HG03354 (cell line): ENCODE results near the gene DCHS2.
A peak's percentile ranks its signal among the peaks of the same experiment; 100 is the strongest.

Experiments used
- ATAC-seq: cut with Tn5 transposase; IDR thresholded peaks from one replicate; pipeline ENCODE4 v1.9.1; 2021; ENCODE audit warnings: mild to moderate bottlenecking; ENCODE audit not compliant: unreplicated experiment, poor library complexity, severe bottlenecking

DCHS2 gene, protein sequence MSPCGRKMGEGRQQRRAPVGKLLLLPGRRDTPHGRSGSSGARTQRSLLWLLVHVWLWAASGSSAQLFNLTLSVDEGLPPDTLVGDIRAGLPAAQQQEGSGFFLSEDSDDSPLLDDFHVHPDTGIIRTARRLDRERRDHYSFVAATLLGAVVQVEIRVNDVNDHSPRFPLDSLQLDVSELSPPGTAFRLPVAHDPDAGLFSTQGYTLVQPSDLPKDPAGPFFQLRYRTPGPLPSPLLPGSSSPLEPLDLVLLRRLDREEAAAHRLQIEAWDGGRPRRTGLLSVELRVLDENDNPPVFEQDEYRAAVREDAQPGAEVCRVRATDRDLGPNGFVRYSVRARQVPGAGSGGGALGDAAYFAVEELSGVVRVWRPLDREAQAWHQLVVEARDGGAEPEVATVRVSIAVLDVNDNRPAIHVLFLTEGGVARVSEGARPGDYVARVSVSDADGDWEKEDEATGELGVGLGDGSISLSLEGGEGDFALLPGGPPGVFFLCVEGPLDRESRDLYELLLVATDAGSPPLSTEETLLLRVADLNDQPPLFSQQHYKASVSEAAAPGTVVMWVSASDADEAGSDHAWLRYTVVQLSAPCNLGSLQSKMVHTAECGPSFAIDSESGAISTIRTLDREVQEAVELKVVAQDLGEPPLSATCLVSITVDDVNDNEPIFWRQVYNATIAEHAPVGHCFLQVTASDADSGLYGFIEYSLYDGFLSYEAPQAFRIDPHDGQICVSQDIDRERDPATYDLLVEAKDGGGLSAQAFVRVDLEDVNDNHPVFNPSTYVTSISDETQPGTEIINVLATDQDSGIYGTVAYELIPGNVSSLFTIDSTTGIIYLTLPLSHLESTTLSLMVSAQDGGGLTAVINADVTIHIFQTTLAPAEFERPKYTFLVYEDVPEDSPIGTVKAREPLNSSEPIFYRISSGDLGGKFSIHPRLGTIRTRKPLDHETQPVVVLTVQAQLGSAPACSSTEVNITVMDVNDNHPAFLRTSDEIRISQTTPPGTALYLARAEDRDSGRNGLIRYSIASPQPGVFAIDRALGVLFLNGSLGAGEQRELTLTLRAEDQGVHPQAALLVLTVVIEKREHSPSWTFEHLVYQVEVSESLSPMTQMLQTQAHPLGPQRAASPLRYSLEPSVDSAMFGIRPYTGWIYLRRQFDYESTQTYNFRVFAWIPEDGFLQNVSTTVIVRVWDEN (N-terminal part only)

DNA sequence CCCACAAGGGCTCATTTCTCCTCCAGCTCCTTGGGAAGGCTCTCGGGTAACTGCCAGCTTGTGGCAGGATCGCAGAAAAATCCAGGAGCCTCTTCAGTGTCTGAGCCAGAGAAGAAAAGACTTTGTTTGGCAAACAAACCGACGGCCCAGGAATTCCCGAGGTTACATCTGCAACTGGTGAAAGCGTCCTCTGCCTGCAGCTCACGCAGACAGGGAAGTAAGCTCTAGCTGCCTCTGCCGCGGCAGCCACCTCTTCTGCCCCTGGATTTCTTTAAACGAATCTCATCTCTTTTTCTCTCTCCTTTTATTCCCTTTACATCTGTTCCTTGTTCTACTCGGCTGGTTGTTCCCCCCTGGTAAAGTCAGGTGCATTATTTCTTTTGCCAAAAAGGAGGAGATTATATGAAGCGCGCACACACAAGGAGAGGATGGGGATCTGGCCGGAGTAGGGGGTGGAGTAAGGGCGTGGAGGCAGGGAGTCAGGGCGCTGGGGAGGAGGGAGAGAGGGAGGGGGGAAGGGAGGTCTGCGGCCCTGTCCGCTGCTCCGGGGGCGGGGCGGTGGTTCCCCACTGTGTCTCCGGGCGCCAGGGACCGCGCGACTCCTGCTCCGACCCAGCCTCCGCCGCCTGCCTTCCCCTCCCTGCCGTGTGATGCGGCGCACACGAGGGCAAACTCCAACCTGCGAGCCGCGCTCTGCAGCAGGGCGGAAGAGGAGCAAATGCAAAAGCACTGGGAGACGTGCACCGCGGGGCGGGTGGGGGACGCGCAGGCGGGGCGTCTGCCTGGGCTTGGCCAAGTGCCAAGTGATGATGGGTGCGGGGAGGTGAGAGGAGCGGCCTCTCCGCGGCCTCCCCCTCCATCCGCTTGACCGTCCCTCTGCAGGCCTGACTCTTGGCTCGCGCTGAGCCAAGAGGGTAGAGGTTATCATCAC is at the start of gene DCHS2:
TSS of gene DCHS2 (minus strand) at position 459 of the 931 bp plus-strand sequence. CDS start at position 15, 444 bp downstream.
- peak; percentile 63 for ATAC-seq

DNA sequence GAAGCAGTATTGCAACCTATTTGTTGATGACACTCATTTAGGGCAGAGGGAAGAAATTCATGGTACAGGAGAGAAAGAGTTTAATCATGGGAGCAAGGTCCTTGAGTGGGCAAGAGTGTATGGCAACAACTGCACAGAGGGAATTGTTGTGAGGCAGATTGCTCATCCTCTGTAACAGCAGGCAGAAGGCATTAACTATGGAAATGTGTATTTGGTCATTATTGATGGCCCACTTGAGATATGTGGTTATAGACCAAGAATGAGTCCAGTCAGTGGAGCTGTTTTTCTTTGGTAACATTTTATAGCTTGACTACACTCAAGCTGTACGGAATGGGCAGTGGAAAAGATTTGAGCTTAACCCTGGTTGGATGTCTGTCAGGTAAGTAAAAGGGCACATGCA is 42.7 kb upstream of the DCHS2 start:
- ATAC-seq, result no peak

DNA sequence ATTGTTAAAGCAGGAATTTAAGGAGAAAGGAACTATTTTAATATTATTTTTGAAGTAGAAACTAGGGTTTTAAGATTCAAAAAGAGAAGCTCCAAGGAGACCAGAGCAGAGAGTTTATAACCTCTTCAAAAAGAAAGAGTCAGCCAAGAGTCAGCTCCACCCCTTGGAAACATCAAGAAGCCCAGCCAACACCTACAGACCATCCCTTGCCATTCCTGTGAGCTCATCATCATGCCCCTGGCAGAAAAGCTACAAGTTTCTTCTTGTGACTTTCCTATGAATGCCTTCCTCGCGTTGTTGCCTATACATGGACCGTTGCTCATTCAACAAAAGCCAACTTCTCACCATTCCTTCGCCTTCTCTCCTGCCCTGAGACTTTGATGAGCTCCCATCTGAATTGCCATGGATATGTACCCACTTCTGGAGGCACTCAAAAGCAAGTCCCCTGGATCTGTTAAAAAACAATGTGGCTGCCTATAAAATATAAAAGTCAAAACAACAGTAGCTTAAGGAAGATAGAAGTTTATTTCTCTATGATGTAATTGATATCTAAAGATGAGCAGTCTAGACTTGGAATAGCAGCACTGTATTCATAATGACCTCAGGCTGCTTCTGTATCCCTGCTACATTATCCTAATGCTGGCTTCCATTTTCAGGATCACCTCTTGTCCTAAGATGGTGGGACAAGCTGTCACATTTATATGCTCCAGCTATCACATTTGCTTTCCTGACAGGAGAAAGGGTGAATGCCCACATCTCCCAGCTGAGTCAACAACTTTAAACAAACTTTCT is 38.3 kb upstream of the DCHS2 start:
- no peak for ATAC-seq

DNA sequence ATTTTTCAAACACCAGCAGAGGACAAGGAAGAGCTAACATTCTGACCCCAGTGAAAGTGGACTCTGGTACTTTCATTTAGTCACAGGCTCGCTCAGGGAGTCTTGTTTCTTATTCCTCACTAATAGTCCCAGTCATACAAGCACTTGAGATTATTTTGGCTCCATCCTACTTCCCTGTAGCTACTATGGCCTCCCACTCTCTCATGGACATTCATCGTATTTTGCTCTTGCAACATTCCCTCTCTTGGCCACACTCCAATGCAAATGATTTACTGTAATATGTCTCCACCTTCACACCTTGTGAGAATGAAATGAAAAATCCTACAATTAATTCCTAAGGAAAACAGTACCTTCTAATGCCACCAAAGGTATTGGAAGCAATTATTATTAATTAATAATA is 37.3 kb upstream of the DCHS2 start:
- ATAC-seq, result no peak

DNA sequence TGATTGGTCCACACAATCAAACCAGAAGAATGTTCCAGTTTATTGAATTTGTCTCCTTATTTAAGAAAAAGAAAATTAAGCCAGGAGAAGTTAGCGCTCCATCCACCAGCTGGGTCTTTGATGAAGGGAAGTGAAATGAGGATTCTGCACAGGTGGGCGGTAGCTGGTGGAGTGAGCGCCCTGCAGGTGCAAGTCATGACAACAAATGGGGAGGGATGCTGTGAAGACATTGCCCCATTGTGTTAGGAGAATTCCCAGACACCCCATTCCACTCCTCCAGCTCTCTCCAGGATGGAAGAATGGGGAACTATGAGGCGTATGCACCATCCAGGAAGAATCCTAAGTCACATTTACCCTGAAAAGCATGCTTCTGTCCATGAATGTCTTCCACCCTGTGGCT is 35.7 kb upstream of the DCHS2 start:
- no peak for ATAC-seq

DNA sequence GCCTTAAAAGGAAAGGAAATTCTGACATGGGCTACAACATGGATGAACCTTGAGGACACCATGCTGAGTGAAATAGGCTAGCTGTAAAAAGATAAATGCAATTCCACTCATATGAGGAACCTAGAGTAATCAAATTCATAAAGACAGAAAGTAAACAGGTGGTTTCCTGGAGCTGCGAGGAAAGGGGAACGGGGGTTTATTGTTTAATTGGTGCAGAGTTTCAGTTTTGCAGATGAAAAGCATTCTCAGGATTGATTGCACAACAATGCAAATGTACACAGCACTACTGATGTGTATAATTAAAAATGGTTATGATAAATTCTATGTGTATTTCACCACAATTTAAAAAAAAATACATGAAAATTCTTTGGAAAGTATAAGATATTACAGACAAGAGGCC is 34.6 kb upstream of the DCHS2 start:
- ATAC-seq, result no peak

DNA sequence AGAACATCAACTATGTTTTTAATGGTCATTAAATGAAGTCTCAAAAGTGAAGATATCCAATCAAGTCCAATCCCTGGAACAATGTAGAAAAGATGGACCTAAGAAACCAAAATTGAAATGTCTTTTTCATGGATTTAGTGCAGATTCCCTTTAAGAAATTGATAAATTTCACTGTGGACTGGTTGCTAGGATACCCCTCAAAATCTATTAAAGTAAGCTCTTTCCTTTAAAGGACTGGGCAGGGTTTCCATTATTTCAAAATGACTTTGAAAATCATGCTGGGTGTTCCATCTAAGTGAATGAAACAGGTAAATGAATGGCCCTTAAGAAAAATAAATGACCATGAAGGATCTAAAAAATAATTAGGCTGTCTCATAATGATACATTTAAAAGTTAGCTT is 30.0 kb upstream of the DCHS2 start:
- no peak for ATAC-seq

DNA sequence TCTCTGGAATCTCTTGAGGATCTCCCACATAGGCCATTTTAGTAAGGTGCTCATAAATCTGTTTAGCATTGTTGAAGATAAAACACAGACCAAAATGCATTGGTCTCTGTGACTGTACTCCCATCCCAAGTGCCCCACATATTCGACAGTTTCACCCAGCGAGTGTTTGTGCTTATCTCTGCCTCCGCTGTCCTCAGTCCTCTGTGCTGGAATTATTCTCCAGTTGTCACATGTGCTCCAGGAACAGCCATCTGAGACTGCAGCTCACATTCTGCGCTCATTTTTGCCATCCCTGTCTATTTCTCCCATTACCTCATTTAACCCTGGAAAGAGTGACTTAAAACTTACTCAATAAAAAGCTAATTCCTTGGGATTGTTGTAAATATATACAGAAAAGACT is 27.6 kb upstream of the DCHS2 start:
- no peak for ATAC-seq

DNA sequence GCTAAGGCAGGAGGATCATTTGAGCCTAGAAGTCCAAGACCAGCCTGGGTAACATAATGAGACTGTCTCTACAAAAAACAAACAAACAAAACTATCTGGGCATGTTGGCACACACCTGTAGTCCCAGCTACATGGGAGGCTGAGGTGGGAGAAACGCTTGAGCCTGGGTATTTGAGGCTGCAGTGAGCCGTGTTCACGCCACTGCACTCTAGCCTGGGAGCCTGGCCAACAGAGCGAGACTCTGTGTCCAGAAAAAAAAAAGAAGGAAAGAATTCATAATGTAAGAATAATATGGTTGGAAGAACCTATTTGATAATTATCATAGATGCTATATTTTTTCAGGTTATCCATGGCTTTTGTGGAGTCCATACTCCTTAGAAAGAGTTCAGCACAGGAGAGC is 26.0 kb upstream of the DCHS2 start:
- no peak for ATAC-seq

DNA sequence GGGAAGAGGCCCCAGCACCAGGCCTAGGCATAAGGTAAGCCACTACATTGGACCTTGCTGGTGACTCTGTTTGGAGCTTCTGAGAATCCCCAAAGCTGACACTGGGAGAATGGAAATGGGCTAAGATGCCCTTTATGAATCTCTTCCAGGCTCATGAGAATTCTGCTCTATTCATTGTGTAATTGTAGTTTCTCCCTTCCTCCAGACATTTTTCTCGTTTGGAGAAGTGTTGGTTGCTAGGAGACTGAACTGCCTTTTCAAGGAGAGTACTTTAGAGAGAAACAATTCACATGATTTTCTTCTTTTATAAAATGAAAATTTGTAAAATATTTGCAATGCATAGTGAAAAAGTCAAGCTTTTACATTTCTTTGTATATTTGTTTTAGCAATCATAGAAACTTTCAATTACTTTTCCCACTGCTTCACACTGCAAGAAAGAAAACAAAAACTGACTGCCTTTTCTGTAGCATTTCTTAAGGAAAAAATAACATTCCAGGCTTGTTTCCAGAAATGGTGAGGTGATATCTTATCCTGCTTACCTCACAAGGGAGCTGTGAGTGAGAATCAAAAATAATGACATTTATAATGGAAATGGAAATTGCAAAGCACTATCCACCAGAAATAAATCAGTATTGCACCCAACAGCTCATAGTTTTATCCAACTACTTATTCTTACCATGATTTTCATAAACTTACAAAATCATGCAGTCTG is 24.9 kb upstream of the DCHS2 start:
- ATAC-seq, result no peak

DNA sequence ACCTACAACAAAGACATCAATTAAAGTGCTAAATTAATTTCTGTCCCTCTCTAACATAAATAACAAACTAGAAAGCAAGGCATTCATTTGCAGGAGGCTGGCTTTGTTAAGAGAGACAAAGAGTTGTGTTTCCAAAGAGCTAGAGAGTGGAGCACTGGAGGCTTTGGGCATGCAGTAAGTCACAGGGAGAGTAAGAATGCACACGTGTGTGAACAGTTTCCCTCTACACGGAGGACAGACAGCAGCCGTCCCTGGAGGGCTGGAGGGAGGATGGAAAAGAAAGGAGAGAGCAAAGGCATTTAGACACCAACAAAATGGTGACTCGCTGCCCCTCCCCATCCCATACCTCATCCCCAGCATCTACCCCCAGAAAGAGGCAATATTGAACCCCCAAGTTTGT is 20.4 kb upstream of the DCHS2 start:
- no peak for ATAC-seq

DNA sequence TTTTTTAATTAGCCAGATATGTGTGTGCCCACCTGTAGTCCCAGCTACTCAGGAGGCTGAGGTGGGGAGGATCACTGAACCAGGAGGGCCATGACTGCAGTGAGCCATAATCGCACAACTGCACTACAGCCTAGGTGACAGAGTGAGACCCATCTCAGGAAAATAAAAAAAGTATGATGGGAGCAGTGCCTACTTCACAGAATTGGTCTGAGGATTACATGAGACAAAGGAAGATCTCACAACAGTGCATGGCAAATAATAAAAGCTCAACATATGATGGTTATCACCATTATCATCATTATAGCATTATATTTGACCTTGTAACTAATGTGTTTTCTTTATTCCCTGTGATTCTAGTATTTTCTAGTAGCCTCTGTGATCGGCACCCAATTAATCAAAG is 19.9 kb upstream of the DCHS2 start:
- no peak for ATAC-seq

DNA sequence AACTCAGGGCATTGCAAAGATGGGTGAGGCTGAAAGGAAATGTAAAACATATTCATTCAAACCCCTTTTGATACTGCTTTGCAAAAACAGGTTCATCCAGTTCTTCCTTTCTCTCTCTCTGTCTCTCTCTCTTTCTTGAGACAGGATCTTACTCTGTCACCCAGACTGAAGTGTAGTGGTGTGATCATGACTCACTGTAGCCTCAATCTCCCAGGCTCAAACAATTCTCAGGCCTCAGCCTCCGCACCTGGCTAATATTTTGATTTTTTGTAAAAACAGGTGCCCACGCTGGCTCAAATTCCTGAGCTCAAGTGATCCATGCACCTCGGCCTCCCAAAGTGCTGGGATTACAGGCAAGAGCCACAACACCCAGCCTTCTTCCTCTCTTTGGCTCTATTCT is 15.6 kb upstream of the DCHS2 start:
- ATAC-seq, result no peak

DNA sequence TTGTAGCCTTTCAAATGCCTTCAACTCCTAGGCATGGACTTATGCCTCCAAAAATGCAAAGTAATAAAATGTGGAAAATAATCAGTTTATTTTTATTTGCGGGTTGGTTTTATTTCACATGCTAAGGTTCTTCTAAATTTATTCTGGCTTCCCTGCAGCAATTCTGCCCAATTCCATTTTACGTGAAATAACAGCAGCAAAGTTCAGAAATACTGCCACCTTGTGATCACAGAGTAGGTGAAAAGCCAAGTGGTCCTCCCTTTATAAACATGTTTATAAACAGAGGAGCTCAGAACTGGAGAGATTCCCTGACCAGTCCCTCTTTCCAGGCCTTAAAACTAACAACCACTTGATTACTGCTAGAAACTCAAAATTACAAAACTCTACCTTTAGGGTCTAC is 14.7 kb upstream of the DCHS2 start:
- peak; percentile 62 for ATAC-seq

DNA sequence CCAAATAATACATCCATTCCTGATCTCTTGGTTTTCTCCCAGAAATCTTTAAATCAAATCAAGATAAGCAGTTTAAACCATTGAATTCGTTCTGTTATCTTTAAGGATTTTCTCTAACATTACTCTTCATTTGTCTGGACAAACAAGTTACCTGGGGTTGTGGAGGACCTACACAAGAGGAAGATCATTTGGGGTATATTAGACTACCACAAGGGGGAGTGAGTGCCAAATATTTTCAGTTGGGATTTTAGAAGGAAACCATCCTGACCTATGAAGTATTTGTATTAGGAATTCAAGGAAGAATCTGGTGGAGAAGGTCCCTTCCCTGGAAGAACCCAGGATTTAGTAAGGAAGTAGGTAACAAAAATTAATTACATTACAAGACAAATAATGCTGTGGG is 12.0 kb upstream of the DCHS2 start:
- ATAC-seq, result peak; percentile 61

DNA sequence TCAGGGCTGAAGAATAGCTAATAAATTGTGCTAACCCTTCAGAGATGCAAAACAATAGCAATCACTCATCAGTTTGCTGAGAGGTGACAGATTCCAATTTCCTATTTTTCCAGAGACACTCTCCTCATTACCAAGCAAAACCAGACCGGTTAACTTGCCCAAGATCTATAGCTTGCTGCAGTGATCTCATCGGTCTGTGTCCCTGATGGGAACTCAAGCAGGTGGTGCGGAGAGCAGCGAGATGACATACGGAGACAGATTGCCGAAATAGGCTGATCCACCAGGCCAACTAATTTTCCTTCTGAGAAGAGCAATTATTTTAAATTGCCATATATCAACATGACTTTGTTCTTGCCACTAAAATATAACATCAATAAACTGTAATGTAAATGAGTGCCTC is 10.5 kb upstream of the DCHS2 start:
- no peak for ATAC-seq

DNA sequence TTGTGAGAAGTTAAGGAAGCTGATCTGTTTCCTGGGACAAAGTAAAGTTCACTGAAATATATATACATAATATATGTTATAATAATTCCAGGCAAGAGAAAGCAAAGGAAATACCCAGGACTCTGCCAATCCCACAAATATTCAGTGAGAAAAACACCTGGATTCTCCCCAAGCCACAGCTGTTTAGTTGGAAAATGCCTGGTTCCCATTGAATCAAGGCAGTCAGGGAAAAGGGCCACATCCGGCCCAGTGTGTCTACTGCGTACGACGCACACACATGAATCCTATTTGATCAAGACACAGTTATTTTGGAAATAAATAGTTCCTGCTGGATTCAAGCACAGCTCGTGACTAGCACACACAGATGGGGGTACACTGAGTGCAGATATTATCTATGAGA is 6.3 kb upstream of the DCHS2 start:
- ATAC-seq, result no peak

DNA sequence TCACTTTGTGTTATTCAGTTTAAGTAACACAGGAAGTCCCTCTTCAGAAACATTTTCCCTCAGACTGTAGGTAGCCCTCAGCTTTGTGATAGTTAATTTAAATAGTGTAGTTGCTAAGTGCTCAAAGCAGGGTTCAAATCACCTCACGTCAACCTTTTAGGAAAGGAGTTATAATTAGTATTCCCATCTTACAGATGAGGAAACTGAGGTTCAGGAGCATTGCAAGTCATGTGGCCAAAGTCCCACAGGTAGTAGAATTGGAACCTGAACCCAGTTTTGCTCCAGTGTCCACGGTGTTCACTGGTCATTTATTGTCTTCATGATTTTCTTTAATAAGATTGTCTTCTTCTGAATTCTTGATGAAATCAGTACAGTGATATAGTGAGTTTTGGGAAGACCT is 4.3 kb upstream of the DCHS2 start:
- no peak for ATAC-seq
